ENCODE results near the gene LEFTY2.
"Not testable (repeated sequence)": the region's sequence is repeated elsewhere in the genome, so short reads cannot be mapped to it uniquely, and the experiment has no call there.

LEFTY2 gene

DNA sequence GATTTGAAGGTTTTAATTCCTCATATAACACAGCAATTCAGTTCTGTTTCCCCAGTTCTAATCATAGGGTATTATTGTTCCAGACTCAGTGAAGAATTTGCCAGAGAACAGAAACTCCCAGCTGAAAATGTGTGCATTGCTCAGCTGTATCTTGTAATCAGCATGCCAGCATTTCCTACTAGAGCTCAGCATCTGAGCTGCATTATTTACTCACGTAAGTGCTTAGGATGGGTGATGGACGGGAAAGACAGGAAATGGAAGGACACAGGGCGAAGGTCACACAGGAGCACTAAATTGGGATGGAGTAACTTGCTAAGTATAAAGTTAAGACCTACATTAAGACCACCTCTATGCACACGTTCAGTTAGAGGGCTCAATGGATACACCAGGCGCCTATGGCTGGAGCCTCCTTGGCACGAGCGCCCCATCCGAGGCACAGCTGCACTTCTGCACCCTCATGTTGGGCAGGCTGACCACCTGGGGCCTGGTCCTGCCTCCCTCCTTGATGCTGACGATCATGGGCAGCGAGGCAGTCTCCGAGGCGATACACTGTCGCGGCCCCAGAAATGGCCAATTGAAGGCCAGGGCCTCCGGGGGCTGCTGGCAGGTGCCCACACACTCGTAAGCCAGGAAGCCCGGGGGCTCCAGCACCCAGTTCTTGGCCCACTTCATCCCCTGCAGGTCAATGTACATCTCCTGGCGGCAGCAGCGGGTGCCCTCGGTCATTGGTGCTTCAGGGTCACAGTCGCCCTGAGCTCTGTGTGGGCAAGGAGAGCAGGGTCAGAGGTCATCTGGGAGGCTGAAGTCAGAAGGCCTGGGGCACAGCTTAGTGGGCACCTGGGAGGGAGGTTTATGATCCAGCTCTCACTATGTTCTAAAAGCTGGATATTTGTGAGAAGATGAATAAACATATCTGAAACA lies 3.7 kb downstream of the LEFTY2 start:
- DNase-seq (ENCODE audit: low read depth, low spot score): no peak
- TF ChIP-seq, protein P1, sequence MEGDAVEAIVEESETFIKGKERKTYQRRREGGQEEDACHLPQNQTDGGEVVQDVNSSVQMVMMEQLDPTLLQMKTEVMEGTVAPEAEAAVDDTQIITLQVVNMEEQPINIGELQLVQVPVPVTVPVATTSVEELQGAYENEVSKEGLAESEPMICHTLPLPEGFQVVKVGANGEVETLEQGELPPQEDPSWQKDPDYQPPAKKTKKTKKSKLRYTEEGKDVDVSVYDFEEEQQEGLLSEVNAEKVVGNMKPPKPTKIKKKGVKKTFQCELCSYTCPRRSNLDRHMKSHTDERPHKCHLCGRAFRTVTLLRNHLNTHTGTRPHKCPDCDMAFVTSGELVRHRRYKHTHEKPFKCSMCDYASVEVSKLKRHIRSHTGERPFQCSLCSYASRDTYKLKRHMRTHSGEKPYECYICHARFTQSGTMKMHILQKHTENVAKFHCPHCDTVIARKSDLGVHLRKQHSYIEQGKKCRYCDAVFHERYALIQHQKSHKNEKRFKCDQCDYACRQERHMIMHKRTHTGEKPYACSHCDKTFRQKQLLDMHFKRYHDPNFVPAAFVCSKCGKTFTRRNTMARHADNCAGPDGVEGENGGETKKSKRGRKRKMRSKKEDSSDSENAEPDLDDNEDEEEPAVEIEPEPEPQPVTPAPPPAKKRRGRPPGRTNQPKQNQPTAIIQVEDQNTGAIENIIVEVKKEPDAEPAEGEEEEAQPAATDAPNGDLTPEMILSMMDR (IDR thresholded peaks at IDR 0.05; ENCODE audit: low read depth, low read length): no peak
- no peak overlapping the region for H3K4me3 ChIP-seq (ENCODE audit: low read depth, low read length)
- in situ Hi-C loops (cut with HindIII; ENCODE audit: low sequenced_read_pairs): no loop called here

DNA sequence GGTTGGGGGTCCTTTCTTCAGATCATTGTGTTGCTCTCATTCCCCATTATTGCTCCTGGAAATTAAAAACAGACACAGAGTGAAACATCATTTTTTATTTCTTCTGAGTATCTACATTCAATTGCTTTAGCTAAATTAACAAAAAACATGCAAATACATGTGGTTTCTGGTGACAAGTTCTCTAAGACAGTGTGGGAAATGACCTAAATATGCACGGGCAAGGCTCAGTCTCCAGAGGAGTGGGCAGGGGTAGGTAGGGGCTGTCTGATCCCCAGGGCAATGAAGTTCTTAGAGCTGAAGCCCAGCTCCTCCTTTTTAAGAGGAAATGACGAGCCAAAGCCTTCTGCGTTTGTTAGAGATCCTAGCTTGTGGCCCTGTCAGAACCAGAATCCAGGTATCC lies 4.5 kb downstream of the LEFTY2 start:
- H3K4me3 ChIP-seq (ENCODE audit: low read depth, low read length): no peak overlapping the region
- in situ Hi-C loops (cut with HindIII; ENCODE audit: low sequenced_read_pairs): no loop called here
- TF ChIP-seq, protein P1 (IDR thresholded peaks at IDR 0.05; ENCODE audit: low read depth, low read length): no peak
- no peak for DNase-seq (ENCODE audit: low read depth, low spot score)

DNA sequence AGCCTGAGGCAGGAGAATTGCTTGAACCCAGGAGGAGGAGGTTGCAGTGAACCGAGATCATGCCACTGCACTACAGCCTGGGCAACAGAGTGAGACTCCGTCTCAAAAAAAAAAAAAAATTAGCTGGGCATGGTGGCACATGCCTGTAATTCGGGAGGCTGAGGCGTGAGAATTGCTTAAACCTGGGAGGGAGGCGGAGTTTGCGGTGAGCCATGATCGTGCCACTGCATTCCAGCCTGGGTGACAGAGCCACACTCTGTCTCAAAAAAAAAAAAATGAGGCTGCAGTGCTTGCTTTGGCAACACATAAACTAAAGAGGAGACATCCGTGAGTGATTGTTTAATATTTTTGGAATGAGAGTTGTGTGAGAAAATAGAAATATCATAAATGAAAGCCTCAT lies 4.9 kb downstream of the LEFTY2 start:
- H3K4me3 ChIP-seq (ENCODE audit: low read depth, low read length); in situ Hi-C loops (cut with HindIII; ENCODE audit: low sequenced_read_pairs); DNase-seq (ENCODE audit: low read depth, low spot score): not testable (repeated sequence)

DNA sequence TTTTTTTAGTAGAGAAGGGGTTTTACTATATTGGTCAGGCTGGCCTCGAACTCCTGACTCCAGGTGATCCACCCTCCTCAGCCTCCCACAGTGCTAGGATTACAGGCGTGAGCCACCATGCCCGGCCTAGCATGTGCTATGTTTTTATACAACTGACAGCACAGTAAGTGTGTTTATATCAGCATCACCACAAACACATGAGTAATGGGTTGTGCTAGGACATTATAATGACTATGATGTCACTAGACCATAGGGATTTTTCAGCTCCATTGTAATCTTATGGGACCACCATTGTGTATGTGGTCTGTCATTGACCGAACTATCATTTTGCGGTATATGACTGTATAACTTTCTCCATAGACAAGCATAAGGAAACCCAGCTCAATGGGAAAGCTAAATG lies 6.3 kb downstream of the LEFTY2 start:
- TF ChIP-seq, protein P1 (IDR thresholded peaks at IDR 0.05; ENCODE audit: low read depth, low read length): no peak
- no peak for DNase-seq (ENCODE audit: low read depth, low spot score)
- no peak overlapping the region for H3K4me3 ChIP-seq (ENCODE audit: low read depth, low read length)
- in situ Hi-C loops (cut with HindIII; ENCODE audit: low sequenced_read_pairs): no loop called here

DNA sequence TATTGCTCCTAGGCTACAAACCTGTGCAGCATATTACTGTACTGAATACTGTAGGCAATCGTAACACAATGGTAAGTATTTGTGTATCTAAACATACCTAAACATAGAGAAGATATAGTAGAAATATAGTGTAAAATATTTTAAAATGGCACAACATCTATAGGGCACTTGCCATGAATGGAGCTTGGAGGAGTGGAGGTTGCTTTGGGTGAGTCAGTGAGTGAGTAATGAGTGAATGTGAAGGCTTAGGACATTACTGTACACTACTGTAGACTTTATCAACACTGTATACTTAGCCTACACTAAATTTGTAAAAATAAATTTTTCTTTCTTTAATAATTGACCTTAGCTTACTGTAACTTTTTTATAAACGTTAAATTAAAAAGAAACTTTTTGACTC lies 7.9 kb downstream of the LEFTY2 start:
- H3K4me3 ChIP-seq (ENCODE audit: low read depth, low read length): no peak overlapping the region
- DNase-seq (ENCODE audit: low read depth, low spot score): peak; percentile 40
- TF ChIP-seq, protein P1 (IDR thresholded peaks at IDR 0.05; ENCODE audit: low read depth, low read length): no peak
- in situ Hi-C loops (cut with HindIII; ENCODE audit: low sequenced_read_pairs): no loop called here

DNA sequence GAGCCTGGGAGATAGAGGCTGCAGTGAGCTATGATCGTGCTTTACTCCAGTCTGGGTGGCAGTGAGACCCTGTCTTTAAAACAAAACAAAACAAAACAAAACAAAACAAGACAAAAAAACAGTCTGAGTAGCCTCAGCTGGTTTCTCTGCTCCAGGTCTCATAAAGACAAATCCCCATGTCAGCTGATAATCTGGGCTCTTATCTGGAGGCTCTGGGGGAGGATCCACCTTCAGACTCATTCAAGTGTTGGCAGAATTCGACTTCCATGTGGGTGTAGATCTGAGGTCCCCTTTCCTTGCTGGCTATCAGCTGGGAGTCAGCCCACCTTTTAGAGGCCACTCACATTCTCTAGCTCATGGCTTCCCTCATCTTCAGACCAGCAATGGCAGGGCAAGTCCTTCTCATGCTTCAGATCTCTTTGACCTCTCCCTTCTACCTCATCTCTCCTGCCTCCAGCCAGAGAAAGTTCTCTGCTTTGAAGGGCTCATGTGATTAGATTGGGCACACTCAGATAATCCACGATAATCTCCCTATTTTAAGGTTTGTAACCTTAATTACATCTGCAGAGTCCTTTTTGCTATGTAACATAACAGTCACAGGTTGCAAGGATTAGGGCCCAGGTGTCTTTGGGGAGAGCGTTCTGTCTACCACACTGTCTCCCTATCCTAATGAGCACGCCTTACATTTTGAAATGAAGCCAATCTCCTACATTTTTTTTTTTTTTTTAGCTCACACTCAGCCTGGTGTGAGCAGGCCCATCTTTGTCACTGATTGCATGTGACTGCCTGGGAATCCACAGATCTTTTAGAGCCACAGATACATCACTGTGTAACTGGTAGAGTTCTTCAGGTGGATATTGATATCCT lies 9.5 kb downstream of the LEFTY2 start:
- in situ Hi-C loops (cut with HindIII; ENCODE audit: low sequenced_read_pairs): no loop called here
- no peak overlapping the region for H3K4me3 ChIP-seq (ENCODE audit: low read depth, low read length)
- TF ChIP-seq, protein P1 (IDR thresholded peaks at IDR 0.05; ENCODE audit: low read depth, low read length): no peak

DNA sequence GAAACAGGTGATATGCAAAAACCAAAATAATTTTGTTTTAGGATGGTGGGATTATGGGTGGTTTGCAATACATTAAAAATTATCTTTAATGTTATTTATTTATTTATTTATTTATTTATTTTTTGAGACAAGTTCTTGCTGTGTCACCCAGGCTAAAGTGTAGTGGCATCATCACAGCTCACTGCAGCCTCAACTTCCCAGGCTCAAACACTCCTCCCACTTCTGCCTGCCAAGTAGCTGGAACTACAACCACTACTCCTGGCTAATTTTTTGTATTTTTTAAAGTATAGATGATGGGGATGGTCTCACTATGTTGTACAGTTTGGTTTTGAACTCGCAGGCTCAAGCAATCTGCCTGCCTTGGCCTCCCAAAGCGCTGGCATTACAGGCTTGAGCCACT lies 10.5 kb downstream of the LEFTY2 start:
- in situ Hi-C loops (cut with HindIII; ENCODE audit: low sequenced_read_pairs): no loop called here
- H3K4me3 ChIP-seq (ENCODE audit: low read depth, low read length): no peak overlapping the region
- TF ChIP-seq, protein P1 (IDR thresholded peaks at IDR 0.05; ENCODE audit: low read depth, low read length): no peak
- DNase-seq (ENCODE audit: low read depth, low spot score): no peak

More for the DNA sequence above, 9.5 kb downstream of the LEFTY2 start:
- DNase-seq (ENCODE audit: low read depth, low spot score): no peak

DNA sequence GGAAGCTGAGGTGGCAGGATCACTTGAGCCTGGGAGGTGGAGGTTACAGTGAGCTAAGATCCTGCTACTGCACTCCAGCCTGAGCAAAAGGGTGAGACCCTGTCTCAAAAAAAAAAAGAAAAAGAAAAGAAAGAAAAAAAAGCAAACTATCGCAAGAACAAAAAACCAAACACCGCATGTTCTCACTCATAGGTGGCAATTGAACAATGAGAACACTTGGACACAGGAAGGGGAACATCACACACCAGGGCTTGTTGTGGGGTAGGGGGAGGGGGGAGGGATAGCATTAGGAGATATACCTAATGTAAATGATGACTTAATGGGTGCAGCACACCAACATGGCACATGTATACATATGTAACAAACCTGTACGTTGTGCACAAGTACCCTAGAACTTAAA lies 11.6 kb downstream of the LEFTY2 start:
- DNase-seq (ENCODE audit: low read depth, low spot score); in situ Hi-C loops (cut with HindIII; ENCODE audit: low sequenced_read_pairs); H3K4me3 ChIP-seq (ENCODE audit: low read depth, low read length): not testable (repeated sequence)

Measured in astrocyte of the spinal cord (primary cell).